HepG2 (cell line): ENCODE data around the gene RBP5. TPM values are rescaled to one million over a fixed set of nuclear protein-coding genes. Genes with fewer than 3 reads are reported as not detected.

Experiments
- AGO1 ChIP-seq: fragments of 200-400 bp; formaldehyde crosslinking; IDR thresholded peaks from 2 replicates; pipeline ENCODE4 v1.6.1; 2017; ENCODE audit warnings: mild to moderate bottlenecking, low read depth, low read length, moderate library complexity; ENCODE audit not compliant: poor library complexity, severe bottlenecking
- ATM ChIP-seq: fragments of 450-650 bp; IDR thresholded peaks from 2 replicates; pipeline ENCODE4 v1.7.1; 2017; ENCODE audit warnings: mild to moderate bottlenecking, borderline replicate concordance
- GPN1 ChIP-seq: sonication (generic); formaldehyde crosslinking; IDR thresholded peaks from 2 replicates; pipeline ENCODE4 v1.5.1; 2020; ENCODE audit warnings: missing genetic modification reagents, borderline replicate concordance
- IRF2 ChIP-seq: IDR thresholded peaks from 2 replicates; pipeline ENCODE4 v1.6.1; 2018; ENCODE audit warnings: missing genetic modification reagents, missing compliant biosample characterization
- KLF15 ChIP-seq: sonication (generic); formaldehyde crosslinking; IDR thresholded peaks from 2 replicates; pipeline ENCODE4 v1.8.1; 2023; ENCODE audit warnings: borderline replicate concordance, mild to moderate bottlenecking, inconsistent platforms, missing genetic modification reagents, mixed read lengths
- KMT2B ChIP-seq: IDR thresholded peaks from 2 replicates; pipeline ENCODE4 v1.6.1; 2016; ENCODE audit warnings: missing genetic modification reagents, missing compliant biosample characterization
- MAFF ChIP-seq: IDR thresholded peaks from 2 replicates; pipeline ENCODE4 v1.6.1; 2011; ENCODE audit warnings: low read depth, low read length, improper control_type of control experiment
- NFKBIZ ChIP-seq: IDR thresholded peaks from 2 replicates; pipeline ENCODE4 v1.6.1; 2018; ENCODE audit warnings: missing genetic modification reagents, missing compliant biosample characterization
- PAWR ChIP-seq: sonication (generic); formaldehyde crosslinking; IDR thresholded peaks from 2 replicates; pipeline ENCODE4 v1.4.0; 2020; ENCODE audit warnings: missing genetic modification reagents, mild to moderate bottlenecking, borderline replicate concordance
- PITX1 ChIP-seq: sonication (generic); formaldehyde crosslinking; IDR thresholded peaks from 2 replicates; pipeline ENCODE4 v1.5.1; 2020; ENCODE audit warnings: mild to moderate bottlenecking, missing genetic modification reagents
- PRDM4 ChIP-seq: sonication (generic); formaldehyde crosslinking; IDR thresholded peaks from 2 replicates; pipeline ENCODE4 v1.9.0; 2021; ENCODE audit warnings: missing genetic modification reagents, borderline replicate concordance
- RXRA ChIP-seq: sonication (generic); formaldehyde crosslinking; IDR thresholded peaks from 2 replicates; pipeline ENCODE4 v1.5.1; 2020; ENCODE audit warnings: missing genetic modification reagents
- SALL2 ChIP-seq: sonication (generic); formaldehyde crosslinking; IDR thresholded peaks from 2 replicates; pipeline ENCODE4 v1.8.1; 2023; ENCODE audit warnings: mild to moderate bottlenecking, missing genetic modification reagents, inconsistent platforms
- SRY ChIP-seq: sonication (generic); formaldehyde crosslinking; IDR thresholded peaks from 2 replicates; pipeline ENCODE4 v1.8.0; 2022; ENCODE audit warnings: mild to moderate bottlenecking, missing genetic modification reagents
- SSRP1 ChIP-seq: IDR thresholded peaks from 2 replicates; pipeline ENCODE4 v1.6.1; 2016; ENCODE audit warnings: control low read depth
- SYNCRIP ChIP-seq: fragments of 200-400 bp; formaldehyde crosslinking; IDR thresholded peaks from 2 replicates; pipeline ENCODE4 v1.6.1; 2018; ENCODE audit warnings: mild to moderate bottlenecking, low read depth, low read length; ENCODE audit not compliant: insufficient read depth
- THYN1 ChIP-seq: sonication (generic); formaldehyde crosslinking; IDR thresholded peaks from 2 replicates; pipeline ENCODE4 v1.8.1; 2023; ENCODE audit warnings: low read depth, mild to moderate bottlenecking, moderate library complexity, missing genetic modification reagents, borderline replicate concordance
- ZIK1 ChIP-seq: sonication (generic); formaldehyde crosslinking; IDR thresholded peaks from 2 replicates; pipeline ENCODE4 v1.5.0; 2020; ENCODE audit warnings: mild to moderate bottlenecking, low read depth, missing genetic modification reagents, borderline replicate concordance
- ZNF362 ChIP-seq: sonication (generic); formaldehyde crosslinking; IDR thresholded peaks from 2 replicates; pipeline ENCODE4 v1.4.0; 2020; ENCODE audit warnings: missing genetic modification reagents, mild to moderate bottlenecking, borderline replicate concordance
- ZNF510 ChIP-seq: sonication (generic); formaldehyde crosslinking; IDR thresholded peaks from 2 replicates; pipeline ENCODE4 v1.4.0; 2020; ENCODE audit warnings: low read depth, mild to moderate bottlenecking, missing genetic modification reagents
- ZNF562 ChIP-seq: sonication (generic); formaldehyde crosslinking; IDR thresholded peaks from 2 replicates; pipeline ENCODE4 v1.8.0; 2022; ENCODE audit warnings: missing genetic modification reagents, borderline replicate concordance
- ZNF768 ChIP-seq: sonication (generic); formaldehyde crosslinking; IDR thresholded peaks from 2 replicates; pipeline ENCODE4 v1.4.0; 2020; ENCODE audit warnings: missing genetic modification reagents
- ZNF776 ChIP-seq: sonication (generic); formaldehyde crosslinking; IDR thresholded peaks from 2 replicates; pipeline ENCODE4 v1.4.0; 2020; ENCODE audit warnings: mild to moderate bottlenecking, missing genetic modification reagents
- ZNF878 ChIP-seq: sonication (generic); formaldehyde crosslinking; IDR thresholded peaks from 2 replicates; pipeline ENCODE4 v1.8.1; 2023; ENCODE audit warnings: mild to moderate bottlenecking, missing genetic modification reagents, moderate library complexity
- ZXDC ChIP-seq: sonication (generic); formaldehyde crosslinking; IDR thresholded peaks from 2 replicates; pipeline ENCODE4 v1.5.0; 2020; ENCODE audit warnings: mild to moderate bottlenecking, missing genetic modification reagents
- polyA plus RNA-seq, 8 experiments: library from polyadenylated mRNA; depleted of rRNA in 3 of 8; stranded (reverse) in 7 of 8; unstranded in 1 of 8; fragments of >200 nt; fragmentation: Illumina TruSeq in 4 of 8; extraction: Trizol in 4 of 8; gene quantifications; 2 replicates each; pipeline versions ENCODE4 v1.2.1 to v1.2.3, GENCODE V29; 2011 to 2016; ENCODE audit warnings: low read depth in 4 of 8, missing spikeins in 1 of 8, mixed read lengths in 1 of 8; ENCODE audit not compliant: insufficient read depth in 1 of 8
- total RNA-seq, 5 experiments: library from RNA; depleted of rRNA; stranded (reverse); fragments of >200 nt; fragmentation: Illumina TruSeq; extraction: Trizol; gene quantifications; 2 replicates each; pipeline ENCODE4 v1.2.3, GENCODE V29; 2016; ENCODE audit warnings: low read depth in 1 of 5

Gene RBP5
- total and polyA plus RNA-seq, 2 of the 13 experiments (the other 11 are each of a cell fraction or from before 2014, with no cell fraction given): 13.8 to 19.8 TPM

- TF ChIP-seq IRF2 (CRISPR knock-in tag): no peak
- TF ChIP-seq SRY (CRISPR knock-in tag): peak; percentile 61
- no peak for TF ChIP-seq AGO1
- no peak for TF ChIP-seq ZNF362
- no peak for TF ChIP-seq ZNF562 (CRISPR knock-in tag)
- TF ChIP-seq KLF15 (CRISPR knock-in tag): no peak
- peak; percentile 39; the same call in 1 of the 2 replicates for TF ChIP-seq ZNF768
- no peak for TF ChIP-seq ZNF776
- no peak for TF ChIP-seq SSRP1
- TF ChIP-seq PRDM4 (CRISPR knock-in tag): no peak
- TF ChIP-seq ZXDC (CRISPR knock-in tag): no peak
- no peak for TF ChIP-seq ZNF510
- TF ChIP-seq RXRA (CRISPR knock-in tag): peak; percentile 34
- TF ChIP-seq MAFF: no peak
- TF ChIP-seq GPN1 (CRISPR knock-in tag): no peak
- TF ChIP-seq ZIK1 (CRISPR knock-in tag): no peak
- no peak for TF ChIP-seq SALL2 (CRISPR knock-in tag)
- no peak for TF ChIP-seq PAWR
- no peak for TF ChIP-seq ATM
- TF ChIP-seq ZNF878 (CRISPR knock-in tag): no peak
- no peak for TF ChIP-seq SYNCRIP
- peak; percentile 62 for TF ChIP-seq PITX1 (CRISPR knock-in tag)
- TF ChIP-seq THYN1: no peak
- TF ChIP-seq KMT2B (CRISPR knock-in tag): no peak
- 0 out of 2 replicates have a peak, but pooled peaks have one; percentile 47 for TF ChIP-seq NFKBIZ (CRISPR knock-in tag)
Observed at GRCh38 chr12:7127916-7128626, 618 bp downstream of the RBP5 start (continued).
